CD4-positive, alpha-beta memory T cell (primary cell): ENCODE measurements around the gene PARP1. TPM values are rescaled to one million over a fixed set of nuclear protein-coding genes. Genes with fewer than 3 reads are reported as not detected.
A peak's percentile ranks its signal among the peaks of the same experiment; 100 is the strongest.

Source experiments
- CTCF ChIA-PET: fragments of 350-600 bp; sonication (Branson Sonifier 250); formaldehyde crosslinking; loops from one replicate; lab custom pipeline; 2021; ENCODE audit warnings: inconsistent platforms; ENCODE audit not compliant: partially characterized antibody; lab: Charles Lee
- POLR2A ChIA-PET: fragments of 350-600 bp; sonication (Branson Sonifier 250); formaldehyde crosslinking; loops from one replicate; lab custom pipeline; 2021; ENCODE audit not compliant: partially characterized antibody; lab: Charles Lee
- DNase-seq, 5 donors: peaks; one replicate each; pipeline versions ENCODE4 v3.0.0 to v3.0.0-alpha.2; 2020 to 2022; ENCODE audit warnings: mixed read lengths in 1 of 5
- H3K27ac ChIP-seq: one replicate; pipeline ENCODE4 v1.7.0; 2013; ENCODE audit warnings: low read depth, low read length
- H3K27me3 ChIP-seq: 2 replicates; pipeline ENCODE4 v1.7.0; 2013; ENCODE audit warnings: mild to moderate bottlenecking, low read length, moderate library complexity; ENCODE audit not compliant: insufficient read depth
- H3K36me3 ChIP-seq: 2 replicates; pipeline ENCODE4 v1.7.0; 2013; ENCODE audit warnings: mild to moderate bottlenecking, low read length, moderate library complexity; ENCODE audit not compliant: insufficient read depth
- H3K4me1 ChIP-seq: 2 replicates; pipeline ENCODE4 v1.7.0; 2013; ENCODE audit warnings: mild to moderate bottlenecking, low read length, moderate library complexity; ENCODE audit not compliant: insufficient read depth
- H3K4me3 ChIP-seq, 2 donors: one replicate each; pipeline ENCODE4 v1.7.0; 2013; ENCODE audit warnings: low read length in 2 of 2, mild to moderate bottlenecking in 1 of 2
- H3K9me3 ChIP-seq, 2 donors: one replicate each; pipeline ENCODE4 v1.7.0; 2013; ENCODE audit warnings: low read length in 2 of 2, control low read depth in 1 of 2; ENCODE audit not compliant: control insufficient read depth in 1 of 2
- H3K27ac Mint-ChIP-seq, 7 donors: one replicate each; pipeline ENCODE4 v1.8.0; 2020 to 2021; ENCODE audit warnings: mixed read lengths in 7 of 7, mild to moderate bottlenecking in 6 of 7, inconsistent platforms in 3 of 7, moderate library complexity in 3 of 7
- H3K27me3 Mint-ChIP-seq, 2 donors: one replicate each; pipeline ENCODE4 v1.8.0; 2020 to 2021; ENCODE audit warnings: mixed read lengths in 2 of 2
- H3K36me3 Mint-ChIP-seq, 2 donors: one replicate each; pipeline ENCODE4 v1.8.0; 2020 to 2021; ENCODE audit warnings: mixed read lengths in 2 of 2, inconsistent platforms in 1 of 2, mild to moderate bottlenecking in 1 of 2
- H3K4me1 Mint-ChIP-seq, 4 donors: one replicate each; pipeline ENCODE4 v1.8.0; 2020 to 2021; ENCODE audit warnings: mixed read lengths in 4 of 4, mild to moderate bottlenecking in 1 of 4
- H3K4me3 Mint-ChIP-seq, 8 donors: one replicate each; pipeline ENCODE4 v1.8.0; 2020 to 2021; ENCODE audit warnings: mixed read lengths in 8 of 8, mild to moderate bottlenecking in 7 of 8, moderate library complexity in 6 of 8, inconsistent platforms in 3 of 8
- H3K9me3 Mint-ChIP-seq, 8 donors: one replicate each; pipeline ENCODE4 v1.8.0; 2020 to 2021; ENCODE audit warnings: mixed read lengths in 8 of 8, mild to moderate bottlenecking in 5 of 8, inconsistent platforms in 3 of 8, moderate library complexity in 1 of 8
- intact Hi-C: fragments of 100-400 bp; cut with micrococcal nuclease; formaldehyde crosslinking; loops from one replicate; pipeline ENCODE4 v1.15.1; 2023
- polyA plus RNA-seq, 2 donors: library from polyadenylated mRNA; unstranded; fragments of 300-500 nt; fragmentation: Illumina TruSeq; gene quantifications; one replicate each; pipeline ENCODE4 v1.2.3, GENCODE V29; 2021
- total RNA-seq, 2 experiments: library from RNA; stranded (reverse); gene quantifications; one replicate each; pipeline ENCODE4 v1.2.3, GENCODE V29; 2021

Gene PARP1
- 100 to 1,000 TPM; 120 to 129 TPM for total RNA-seq
- 100 to 1,000 TPM in 1 of 2 donors, 10 to 100 TPM in 1; 73.0 to 148 TPM for polyA plus RNA-seq

DNA sequence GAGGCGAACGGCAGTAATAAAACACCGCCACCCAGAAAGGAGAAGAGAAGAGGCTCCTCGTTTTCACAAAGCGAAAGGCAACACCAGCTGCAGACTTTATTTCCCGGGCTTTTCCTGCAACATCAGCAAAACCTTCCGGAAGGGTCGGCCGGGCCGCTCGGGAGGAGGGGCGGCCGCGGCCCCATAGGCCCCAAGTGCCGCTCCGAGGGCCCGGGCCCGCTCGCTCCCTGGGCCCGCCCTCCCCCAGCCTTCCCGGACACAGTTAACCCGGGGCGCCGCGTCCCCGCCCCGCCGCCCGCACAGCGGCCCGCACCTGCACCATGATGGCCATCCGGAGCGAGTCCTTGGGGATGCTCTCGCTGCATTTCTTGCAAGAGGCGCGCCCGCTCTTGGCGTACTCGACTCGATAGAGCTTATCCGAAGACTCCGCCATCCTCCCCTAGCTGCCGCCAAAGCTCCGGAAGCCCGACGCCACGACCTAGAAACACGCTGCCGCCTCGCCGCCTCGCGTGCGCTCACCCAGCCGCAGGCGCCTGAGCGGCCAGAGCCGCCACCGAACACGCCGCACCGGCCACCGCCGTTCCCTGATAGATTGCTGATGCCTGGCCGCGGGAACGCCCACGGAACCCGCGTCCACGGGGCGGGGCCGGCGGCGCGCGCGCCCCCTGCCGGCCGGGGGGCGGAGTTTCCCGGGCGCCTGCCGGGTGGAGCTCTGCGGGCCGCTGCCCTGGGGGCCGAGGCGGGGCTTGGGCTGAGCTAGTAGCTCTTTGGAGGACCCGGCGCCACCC is at the start of gene PARP1:
Gene PARP1 (minus strand): TSS at position 597 of the 788 bp plus-strand sequence. CDS start 164 bp downstream, at position 433.
- H3K9me3 ChIP-seq: no peaks in the 10 kb centered on the region
- H3K36me3 ChIP-seq: no peaks in the 10 kb centered on the region
- H3K36me3 Mint-ChIP-seq: peaks cover under 1 to 18% of the 10 kb centered on the region in 2 donors
- peak within 1 kb of the TSS; percentile 76 for H3K27ac ChIP-seq
- H3K4me1 ChIP-seq: peaks cover 46% of the 10 kb centered on the region
- CTCF ChIA-PET: interaction anchor here (0.5 to 5.3 kb wide), 23 partner anchors 8 to 1999 kb away, joined by 3 to 41 read pairs (median 5); partner anchors contain the start of genes LIN9 and TRIM11
- H3K27me3 ChIP-seq: no peaks in the 10 kb centered on the region
- H3K4me3 ChIP-seq: peak within 1 kb of the TSS; percentile 68 to 83
- intact Hi-C loops: loop anchor here (1.0 to 5.0 kb wide), 7 partner anchors 18 to 1155 kb away; partner anchors contain the start of genes ACBD3, LIN9 and ZNF678
- peaks cover 32 to 60% (median 43%) of the 10 kb centered on the region in 4 donors for H3K4me1 Mint-ChIP-seq
- DNase-seq: peak; percentile 91 to 94 (median 91)
- H3K27ac Mint-ChIP-seq: peak within 1 kb of the TSS; percentile 94 to 98 (median 96)
- POLR2A ChIA-PET: interaction anchor here (0.6 to 3.5 kb wide), 30 partner anchors 8 to 940 kb away, joined by 3 to 60 read pairs (median 4); partner anchors contain the start of genes COQ8A, H3-3A, ITPKB and LIN9
- no peaks in the 10 kb centered on the region for H3K27me3 Mint-ChIP-seq
- peak within 1 kb of the TSS; percentile 94 to 99 (median 98) for H3K4me3 Mint-ChIP-seq
- peaks cover 0 to 5% (median 0%) of the 10 kb centered on the region in 8 donors for H3K9me3 Mint-ChIP-seq

DNA sequence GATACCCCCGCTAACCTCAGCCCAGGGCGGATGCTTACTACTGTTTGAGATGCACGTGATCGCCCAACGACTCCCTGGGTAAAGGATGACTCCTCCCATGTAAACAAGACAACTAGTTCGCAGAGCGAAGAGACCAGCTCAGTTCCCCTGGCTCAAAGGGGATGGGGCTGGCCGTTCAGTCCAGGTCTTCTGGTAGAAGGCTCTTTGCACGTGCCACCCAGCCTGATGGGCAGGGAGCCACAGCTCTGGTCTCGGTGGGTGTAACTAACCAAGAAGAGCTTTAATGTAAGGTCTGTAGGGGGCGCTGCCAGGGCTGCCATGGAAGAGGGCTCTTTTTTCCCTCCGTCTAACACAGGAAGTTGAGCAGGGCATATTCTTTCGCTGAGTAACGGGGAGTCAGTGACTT is 49.4 kb upstream of the PARP1 start:
- ChIA-PET CTCF (interaction anchor here (0.6 to 2.8 kb wide), 21 partner anchors 8 to 175 kb away, joined by 3 to 43 read pairs (median 4); partner anchors contain the start of gene PARP1), POLR2A (interaction anchor here (1.0 to 1.8 kb wide), 7 partner anchors 11 to 458 kb away, joined by 3 to 21 read pairs (median 5); partner anchors contain the start of genes PARP1 and SDE2)
- H3K27ac ChIP-seq: no peak overlapping the region
- H3K27me3 Mint-ChIP-seq: peaks cover 0 to 2% of the 10 kb centered on the region in 2 donors
- H3K4me1 Mint-ChIP-seq: peaks cover 7 to 14% (median 11%) of the 10 kb centered on the region in 4 donors
- H3K4me3 ChIP-seq: peak overlapping the region in 1 of 2 donors; percentile 48
- no peaks in the 10 kb centered on the region for H3K9me3 ChIP-seq
- no peaks in the 10 kb centered on the region for H3K36me3 Mint-ChIP-seq
- peak overlapping the region; percentile 46 to 95 (median 89) for H3K27ac Mint-ChIP-seq
- H3K4me3 Mint-ChIP-seq: peak overlapping the region; percentile 74 to 92 (median 86)
- no peaks in the 10 kb centered on the region for H3K27me3 ChIP-seq
- intact Hi-C loops: no loop called here
- H3K36me3 ChIP-seq: no peaks in the 10 kb centered on the region
- peaks cover 0 to 6% (median 0%) of the 10 kb centered on the region in 8 donors for H3K9me3 Mint-ChIP-seq
- peaks cover 7% of the 10 kb centered on the region for H3K4me1 ChIP-seq
- peak; percentile 52 to 67 (median 61) for DNase-seq

GRCh38 chr1:226455843-226456242 is 48.0 kb upstream of the PARP1 start:
- no peaks in the 10 kb centered on the region for H3K9me3 ChIP-seq
- H3K4me1 ChIP-seq: peaks cover 7% of the 10 kb centered on the region
- H3K36me3 Mint-ChIP-seq: no peaks in the 10 kb centered on the region
- peak overlapping the region in 2 of 7 donors; percentile 18 to 43 for H3K27ac Mint-ChIP-seq
- no peaks in the 10 kb centered on the region for H3K27me3 Mint-ChIP-seq
- no peaks in the 10 kb centered on the region for H3K36me3 ChIP-seq
- H3K4me3 ChIP-seq: no peak overlapping the region
- no peaks in the 10 kb centered on the region for H3K9me3 Mint-ChIP-seq
- no peak overlapping the region for H3K4me3 Mint-ChIP-seq
- H3K27me3 ChIP-seq: no peaks in the 10 kb centered on the region
- intact Hi-C loops: no loop called here
- H3K4me1 Mint-ChIP-seq: peaks cover 7 to 14% (median 11%) of the 10 kb centered on the region in 4 donors
- no peak for DNase-seq
- ChIA-PET CTCF (interaction anchor here (0.8 to 2.8 kb wide), 3 partner anchors 30 to 49 kb away, joined by 3 to 28 read pairs (median 22); partner anchors contain the start of gene PARP1), POLR2A (no interaction called here)
- H3K27ac ChIP-seq: no peak overlapping the region

DNA sequence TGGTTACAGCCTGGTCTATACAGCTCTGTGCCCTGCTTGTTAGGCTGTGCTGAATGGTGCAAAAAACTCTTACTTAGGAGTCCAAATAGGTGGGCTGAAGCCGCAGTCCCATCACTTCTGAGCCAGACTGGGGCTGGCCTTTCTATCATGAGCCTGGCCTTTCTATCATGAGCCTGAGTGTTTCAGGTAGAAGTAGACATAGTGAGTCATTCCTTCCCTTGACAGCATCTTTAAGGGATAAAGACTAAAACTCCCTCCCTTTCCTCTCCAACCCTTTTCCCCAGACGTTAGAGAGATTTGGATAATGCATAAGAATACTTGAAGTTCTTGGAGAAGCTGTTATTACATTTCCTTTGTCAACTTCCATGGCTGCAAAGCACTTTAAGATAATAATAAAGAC is 46.5 kb upstream of the PARP1 start:
- no peak for DNase-seq
- CTCF ChIA-PET: no interaction called here
- intact Hi-C loops: no loop called here
- no peak overlapping the region for H3K4me3 ChIP-seq
- Mint-ChIP-seq H3K4me1 (peaks cover 7 to 14% (median 11%) of the 10 kb centered on the region in 4 donors), H3K36me3 (no peaks in the 10 kb centered on the region), H3K4me3 (no peak overlapping the region), H3K27ac (no peak overlapping the region), H3K9me3 (no peaks in the 10 kb centered on the region), H3K27me3 (no peaks in the 10 kb centered on the region)
- POLR2A ChIA-PET: interaction anchor here (1.1 kb wide), 1 partner anchor 29 kb away, joined by 3 read pairs; no protein-coding TSS in a partner anchor
- no peaks in the 10 kb centered on the region for H3K36me3 ChIP-seq
- no peaks in the 10 kb centered on the region for H3K27me3 ChIP-seq
- peaks cover 7% of the 10 kb centered on the region for H3K4me1 ChIP-seq
- H3K9me3 ChIP-seq: no peaks in the 10 kb centered on the region
- no peak overlapping the region for H3K27ac ChIP-seq

- H3K27ac ChIP-seq: no peak overlapping the region
- ChIA-PET CTCF (no interaction called here), POLR2A (interaction anchor here (1.1 kb wide), 1 partner anchor 28 kb away, joined by 3 read pairs; no protein-coding TSS in a partner anchor)
- DNase-seq: no peak
- H3K4me1 ChIP-seq: peaks cover 7% of the 10 kb centered on the region
- intact Hi-C loops: no loop called here
- H3K27me3 Mint-ChIP-seq: no peaks in the 10 kb centered on the region
- H3K27ac Mint-ChIP-seq: peak overlapping the region in 2 of 7 donors; percentile 15 to 82
- H3K36me3 ChIP-seq: no peaks in the 10 kb centered on the region
- no peak overlapping the region for H3K4me3 Mint-ChIP-seq
- H3K9me3 ChIP-seq: no peaks in the 10 kb centered on the region
- H3K9me3 Mint-ChIP-seq: no peaks in the 10 kb centered on the region
- H3K27me3 ChIP-seq: no peaks in the 10 kb centered on the region
- H3K36me3 Mint-ChIP-seq: no peaks in the 10 kb centered on the region
- peaks cover 7 to 14% (median 11%) of the 10 kb centered on the region in 4 donors for H3K4me1 Mint-ChIP-seq
- H3K4me3 ChIP-seq: no peak overlapping the region
These were observed 45.3 kb upstream of the PARP1 start for GRCh38 chr1:226453015-226453704.

- intact Hi-C loops: no loop called here
- Mint-ChIP-seq H3K27ac (no peak overlapping the region), H3K36me3 (no peaks in the 10 kb centered on the region), H3K27me3 (no peaks in the 10 kb centered on the region), H3K4me3 (no peak overlapping the region), H3K4me1 (peaks cover 6 to 11% (median 8%) of the 10 kb centered on the region in 4 donors), H3K9me3 (no peaks in the 10 kb centered on the region)
- ChIA-PET CTCF (interaction anchor here (1.3 kb wide), 1 partner anchor 10 kb away, joined by 3 read pairs; no protein-coding TSS in a partner anchor), POLR2A (interaction anchor here (1.2 kb wide), 1 partner anchor 43 kb away, joined by 4 read pairs; the partner anchor contains the start of gene PARP1)
- Histone ChIP-seq H3K4me3 (no peak overlapping the region), H3K27ac (no peak overlapping the region), H3K27me3 (no peaks in the 10 kb centered on the region), H3K9me3 (no peaks in the 10 kb centered on the region), H3K4me1 (peaks cover 9% of the 10 kb centered on the region), H3K36me3 (no peaks in the 10 kb centered on the region)
- no peak for DNase-seq
These were observed 42.8 kb upstream of the PARP1 start for GRCh38 chr1:226450688-226451087.
